Thoracic aorta (tissue), 2 donors: ENCODE results near the gene WDFY2. TPM values are rescaled to one million over a fixed set of nuclear protein-coding genes. Genes with fewer than 3 reads are reported as not detected.

Experiments
- ATAC-seq: fragments of 150-250 bp; one replicate; pipeline ENCODE4 v1.8.0; 2017; ENCODE audit warnings: low read depth; ENCODE audit not compliant: insufficient number of reproducible peaks, low FRiP score
- DNase-seq: peaks from one replicate; pipeline ENCODE4 v3.0.0-alpha.2; 2020; ENCODE audit warnings: low spot score
- H3K27ac ChIP-seq, 2 donors: fragments of 200-600 bp; sonication (generic); 1 replicate in 1 of 2; 2 replicates in 1 of 2; pipeline ENCODE4 v1.5.1; 2016; ENCODE audit warnings: mild to moderate bottlenecking in 2 of 2, moderate library complexity in 2 of 2
- H3K27me3 ChIP-seq: fragments of 200-600 bp; sonication (generic); replicated peaks from 2 replicates; pipeline ENCODE4 v1.6.0; 2016; ENCODE audit warnings: mild to moderate bottlenecking; ENCODE audit not compliant: insufficient read depth
- H3K36me3 ChIP-seq: fragments of 200-600 bp; sonication (generic); one replicate; pipeline ENCODE4 v1.5.1; 2016
- H3K4me1 ChIP-seq, 2 donors: fragments of 200-600 bp; sonication (generic); 1 replicate in 1 of 2; 2 replicates in 1 of 2; pipeline versions ENCODE4 v1.5.1 to v1.6.0; 2016; ENCODE audit warnings: low read depth in 2 of 2, mild to moderate bottlenecking in 1 of 2; ENCODE audit not compliant: control insufficient read depth in 1 of 2
- H3K4me3 ChIP-seq: fragments of 200-600 bp; sonication (generic); 2 replicates; pipeline ENCODE4 v1.5.1; 2016; ENCODE audit warnings: mild to moderate bottlenecking
- H3K9me3 ChIP-seq: fragments of 200-600 bp; sonication (generic); 2 replicates; pipeline ENCODE4 v1.5.1; 2016
- CTCF ChIP-seq: fragments of 200-600 bp; sonication (generic); IDR thresholded peaks from one replicate; pipeline ENCODE4 v1.5.1; 2019; ENCODE audit warnings: antibody characterized with exemption
- total RNA-seq, 2 donors: library from RNA; depleted of rRNA; stranded (reverse); fragments of >200 nt; gene quantifications; one replicate each; pipeline versions ENCODE4 v1.1.0 to v1.2.3, GENCODE V29; 2016

The WDFY2 gene
- total RNA-seq, 2 donors from 2014 or later: 14.6 to 19.3 TPM

DNA sequence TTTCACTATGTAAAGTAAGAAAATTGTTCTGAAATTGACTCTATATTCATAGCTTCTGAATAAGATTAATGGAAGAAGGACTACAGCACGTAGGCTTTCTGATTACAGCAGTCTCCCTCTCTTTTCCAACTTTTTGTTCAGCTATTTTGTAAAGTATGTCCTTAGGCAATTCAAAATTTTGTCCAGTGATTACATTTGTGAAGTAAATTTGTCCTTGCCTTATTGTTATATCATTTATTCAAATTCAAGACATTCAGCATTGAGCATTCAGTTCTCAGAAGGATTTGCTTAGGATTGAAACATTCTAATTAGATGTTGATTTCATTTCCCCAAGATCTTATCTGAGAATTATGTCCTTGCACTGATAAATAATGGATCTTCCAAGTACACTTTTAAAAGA, 76.6 kb downstream of the WDFY2 start:
- no peak for ATAC-seq
- H3K4me3 ChIP-seq: no peak overlapping the region
- H3K4me1 ChIP-seq: peaks cover 6 to 28% of the 10 kb centered on the region in 2 donors
- no peaks in the 10 kb centered on the region for H3K9me3 ChIP-seq
- DNase-seq: no peak
- no peak overlapping the region for H3K27ac ChIP-seq
- no peaks in the 10 kb centered on the region for H3K27me3 ChIP-seq
- TF ChIP-seq CTCF: no peak
- peaks cover 5% of the 10 kb centered on the region for H3K36me3 ChIP-seq

GRCh38 chr13:51663973-51664957, 80.0 kb downstream of the WDFY2 start:
- Histone ChIP-seq H3K9me3 (no peaks in the 10 kb centered on the region), H3K4me3 (no peak overlapping the region), H3K36me3 (peaks cover 5% of the 10 kb centered on the region), H3K27me3 (no peaks in the 10 kb centered on the region), H3K4me1 (peaks cover 18 to 56% of the 10 kb centered on the region in 2 donors), H3K27ac (peak overlapping the region in 1 of 2 donors; percentile 54)
- DNase-seq (no peak), ATAC-seq (no peak)
- TF ChIP-seq CTCF: no peak

DNA sequence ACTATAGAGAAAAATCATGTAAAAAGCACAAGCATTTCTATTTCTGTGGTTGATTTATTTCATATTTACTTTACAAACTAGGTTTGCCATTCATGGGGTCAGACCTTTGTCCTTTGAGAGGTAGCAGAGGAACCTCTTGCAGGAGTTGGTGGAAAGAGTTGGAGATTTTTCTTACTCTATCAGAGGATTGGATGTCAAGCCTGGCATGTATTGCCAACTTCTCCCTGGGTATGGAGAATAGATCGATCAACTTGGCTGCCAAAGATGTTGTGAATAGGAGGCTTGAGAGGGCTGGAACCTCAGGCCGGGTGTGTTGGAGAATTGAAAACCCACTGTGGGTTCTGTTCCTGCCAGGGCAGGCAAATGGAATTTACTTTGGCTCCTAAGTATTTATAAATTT, 81.2 kb downstream of the WDFY2 start:
- H3K36me3 ChIP-seq: peaks cover 5% of the 10 kb centered on the region
- TF ChIP-seq CTCF: no peak
- H3K4me1 ChIP-seq: peaks cover 21 to 54% of the 10 kb centered on the region in 2 donors
- H3K27ac ChIP-seq: peak overlapping the region in 1 of 2 donors; percentile 43
- ATAC-seq (no peak), DNase-seq (no peak)
- H3K4me3 ChIP-seq: no peak overlapping the region
- no peaks in the 10 kb centered on the region for H3K27me3 ChIP-seq
- H3K9me3 ChIP-seq: no peaks in the 10 kb centered on the region

DNA sequence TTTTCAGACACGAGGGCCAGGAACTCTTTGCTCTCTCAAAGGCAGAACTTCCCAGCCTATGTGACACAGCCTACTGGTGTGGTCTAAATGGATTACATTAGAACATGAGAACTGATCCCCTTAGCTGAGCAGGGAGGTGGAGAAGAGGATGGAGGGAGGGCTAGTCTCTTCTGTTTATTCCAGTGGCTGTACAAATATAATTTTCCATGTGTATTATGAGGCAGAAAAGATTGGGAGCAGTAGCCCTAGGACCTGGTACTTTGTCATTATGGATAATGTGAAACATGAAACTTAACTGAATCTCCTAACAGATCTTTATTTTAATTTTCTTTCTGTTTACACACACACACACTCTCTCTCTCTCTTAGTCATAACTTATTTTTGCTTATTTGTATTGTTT, 82.1 kb downstream of the WDFY2 start:
- Histone ChIP-seq H3K36me3 (peaks cover 5% of the 10 kb centered on the region), H3K27me3 (no peaks in the 10 kb centered on the region), H3K4me1 (peaks cover 21 to 54% of the 10 kb centered on the region in 2 donors), H3K27ac (peak overlapping the region in 1 of 2 donors; percentile 43), H3K9me3 (no peaks in the 10 kb centered on the region), H3K4me3 (no peak overlapping the region)
- ATAC-seq: no peak
- no peak for TF ChIP-seq CTCF
- DNase-seq: no peak

- TF ChIP-seq CTCF: no peak
- no peak for DNase-seq
- Histone ChIP-seq H3K9me3 (no peaks in the 10 kb centered on the region), H3K27me3 (no peaks in the 10 kb centered on the region), H3K4me1 (peaks cover 21 to 54% of the 10 kb centered on the region in 2 donors), H3K4me3 (no peak overlapping the region), H3K27ac (peak overlapping the region in 1 of 2 donors; percentile 43), H3K36me3 (peaks cover 5% of the 10 kb centered on the region)
- no peak for ATAC-seq
Observed at GRCh38 chr13:51666839-51667238, 82.6 kb downstream of the WDFY2 start.
